HUDEP-2 (cell line): ENCODE data around the gene WTAP.
A peak's percentile ranks its signal among the peaks of the same experiment; 100 is the strongest.
"Not testable (repeated sequence)": the region's sequence is repeated elsewhere in the genome, so short reads cannot be mapped to it uniquely, and the experiment has no call there.

Source experiments
- DNase-seq, 76 experiments: peaks; one replicate each; lab custom pipeline; 2025; ENCODE audit not compliant: unreplicated experiment in 76 of 76; lab: John Stamatoyannopoulos, UW

WTAP gene

DNA sequence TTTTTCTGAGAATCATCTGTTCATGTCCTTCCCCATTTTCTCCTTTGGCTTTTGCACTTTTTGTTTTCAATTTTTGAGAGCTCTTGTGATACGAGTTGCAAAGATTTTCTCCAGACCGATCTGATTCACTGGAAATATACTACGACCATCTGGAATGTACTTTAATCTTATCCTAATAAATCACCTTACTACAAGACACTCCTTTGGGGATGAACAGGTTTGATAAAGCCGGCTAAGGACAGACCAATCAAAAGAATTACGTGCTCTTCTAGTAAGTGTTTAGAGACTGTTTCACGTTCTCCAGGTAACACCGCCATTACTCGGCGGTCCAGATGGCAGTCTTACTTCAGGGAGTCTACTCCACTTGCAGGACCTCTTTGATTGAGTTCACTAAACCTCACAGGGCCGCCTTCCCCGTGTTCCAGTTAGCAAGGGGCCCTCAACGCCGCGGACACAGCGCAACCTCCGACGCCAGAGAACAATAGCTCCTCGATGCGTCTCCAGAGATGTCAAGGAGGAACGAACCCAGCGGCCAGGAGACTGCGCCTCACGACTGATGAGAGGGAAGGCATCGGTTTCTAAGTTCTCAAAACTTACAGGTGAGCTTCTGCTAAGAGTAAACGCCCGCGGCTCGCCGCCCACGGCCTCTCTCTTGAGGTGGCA is 920 bp upstream of the WTAP start:
- peak in 10 of 76 experiments; percentile 42 to 73 (median 60) for DNase-seq

DNA sequence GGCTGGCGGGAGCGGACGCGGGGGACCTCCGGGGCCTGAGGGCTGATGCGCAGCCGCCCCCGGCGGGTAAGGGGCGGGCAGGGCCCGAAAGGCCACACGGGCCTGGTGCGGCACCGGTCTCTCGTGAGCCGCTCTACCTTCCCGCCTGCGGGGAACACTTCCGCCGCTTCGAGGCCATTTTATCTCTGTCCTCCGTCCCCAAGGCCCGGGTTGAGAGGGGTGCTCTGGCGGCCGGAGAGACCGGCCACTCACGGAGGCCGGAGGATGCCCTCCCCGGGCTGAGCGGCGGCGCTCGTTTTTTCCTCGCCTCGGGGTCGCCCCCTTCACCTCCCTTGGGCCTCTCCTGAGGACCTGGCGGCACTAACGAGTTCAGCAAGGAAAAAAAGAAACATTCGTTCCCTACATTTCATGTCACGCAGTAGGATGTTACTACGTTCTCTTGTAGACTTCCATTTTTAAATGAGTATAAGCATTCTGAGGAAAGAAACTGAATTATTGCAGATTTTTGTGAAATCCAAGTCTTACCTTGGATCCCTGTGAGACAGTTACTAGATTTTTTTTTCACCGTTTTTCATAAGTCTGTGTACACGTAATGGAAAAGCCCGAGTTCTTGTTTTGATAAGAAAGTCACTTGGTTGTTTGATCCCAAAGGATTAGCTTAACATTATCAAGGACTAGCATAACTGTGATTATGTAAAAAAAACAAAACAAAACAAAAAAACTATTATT is 575 bp downstream of the WTAP start:
- peak in 22 of 76 experiments; percentile 20 to 80 (median 54) for DNase-seq

DNA sequence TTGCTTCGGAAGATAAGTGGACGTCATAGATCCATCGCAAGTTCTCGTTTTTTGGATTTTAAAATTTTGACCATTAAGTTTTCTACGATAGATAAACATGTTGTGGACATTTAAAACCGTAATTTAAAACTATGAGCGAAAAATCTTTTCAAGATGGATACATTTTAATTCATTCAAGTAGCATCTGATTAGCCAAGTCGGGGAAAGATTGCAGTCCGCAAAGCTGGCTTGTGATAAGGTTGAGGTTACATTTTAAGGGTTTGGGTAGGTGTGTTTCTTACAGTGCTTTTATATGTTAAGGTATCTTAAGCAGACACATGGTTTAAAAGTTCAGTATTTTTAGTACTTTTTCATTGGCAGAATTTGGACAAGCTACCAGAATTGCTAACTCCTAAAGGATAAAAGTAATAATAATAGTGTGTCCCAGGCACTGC is 1.2 kb downstream of the WTAP start:
- peak in 15 of 76 experiments; percentile 6 to 45 (median 20) for DNase-seq

DNA sequence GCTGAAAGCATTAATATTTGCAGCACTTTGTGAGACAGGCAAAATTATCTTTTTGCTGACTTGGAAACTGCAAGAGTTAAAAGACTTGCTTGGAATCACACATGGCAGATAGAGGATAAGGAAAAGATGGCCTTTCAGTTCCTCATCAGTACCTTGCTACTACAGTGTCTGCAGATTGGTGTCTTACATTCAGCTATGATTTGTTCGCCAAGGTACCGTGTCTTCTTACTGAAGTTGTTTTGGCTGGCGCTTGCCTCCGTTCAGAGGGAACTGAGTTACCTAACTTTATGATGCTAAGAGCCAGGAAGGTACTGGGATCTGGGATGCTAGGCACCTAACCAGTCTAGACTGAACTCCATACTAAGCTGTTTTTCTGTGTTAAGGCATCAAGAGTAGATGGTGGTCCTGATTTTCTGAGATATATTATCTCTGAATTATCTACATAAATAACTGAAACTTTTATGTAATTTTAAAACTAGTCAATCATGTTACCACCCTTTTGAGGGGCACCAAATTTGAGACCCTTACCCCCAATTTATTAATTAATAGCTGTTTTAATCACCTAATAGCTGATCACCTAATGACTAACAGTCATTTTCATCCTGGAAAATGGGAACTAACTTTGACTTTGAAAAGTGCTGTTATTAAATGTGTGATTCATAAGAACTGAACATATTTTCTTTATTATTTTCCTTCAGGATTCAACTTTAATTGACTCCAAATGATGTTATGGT is 2.5 kb downstream of the WTAP start:
- no peak for DNase-seq

DNA sequence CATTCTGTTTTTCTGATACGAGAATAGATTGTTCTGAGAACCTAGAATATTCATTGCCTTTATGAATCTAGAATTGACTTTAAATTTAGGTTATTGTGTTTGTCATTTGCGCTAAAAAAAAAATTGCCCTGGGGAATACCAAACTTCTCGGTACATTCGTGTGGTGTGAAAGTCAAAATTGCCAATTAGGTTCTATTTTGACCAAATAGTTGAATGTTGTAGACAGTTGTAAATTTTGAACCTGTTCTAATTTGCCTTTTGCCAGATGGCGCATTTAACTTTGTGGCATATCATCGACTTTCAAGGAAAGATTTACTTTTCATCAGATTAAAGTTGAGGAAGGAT is 3.0 kb downstream of the WTAP start:
- no peak for DNase-seq

DNA sequence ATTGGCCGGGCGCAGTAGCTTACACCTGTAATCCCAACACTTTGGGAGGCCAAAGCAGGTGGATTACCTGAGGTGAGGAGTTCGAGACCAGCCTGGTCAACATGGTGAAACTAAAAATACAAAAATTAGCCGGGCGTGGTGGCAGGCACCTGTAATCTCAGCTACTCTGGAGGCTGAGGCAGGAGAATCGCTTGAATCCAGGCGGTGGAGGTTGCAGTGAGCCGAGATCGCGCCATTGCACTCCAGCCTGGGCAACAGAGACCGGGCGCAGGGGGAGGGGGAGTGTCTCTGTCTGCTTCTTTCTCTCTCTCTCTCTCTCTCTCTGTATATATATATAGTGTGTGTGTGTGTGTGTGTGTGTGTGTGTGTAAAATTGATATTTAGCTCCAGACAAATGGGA is 5.2 kb downstream of the WTAP start:
- DNase-seq, result not testable (repeated sequence)

DNA sequence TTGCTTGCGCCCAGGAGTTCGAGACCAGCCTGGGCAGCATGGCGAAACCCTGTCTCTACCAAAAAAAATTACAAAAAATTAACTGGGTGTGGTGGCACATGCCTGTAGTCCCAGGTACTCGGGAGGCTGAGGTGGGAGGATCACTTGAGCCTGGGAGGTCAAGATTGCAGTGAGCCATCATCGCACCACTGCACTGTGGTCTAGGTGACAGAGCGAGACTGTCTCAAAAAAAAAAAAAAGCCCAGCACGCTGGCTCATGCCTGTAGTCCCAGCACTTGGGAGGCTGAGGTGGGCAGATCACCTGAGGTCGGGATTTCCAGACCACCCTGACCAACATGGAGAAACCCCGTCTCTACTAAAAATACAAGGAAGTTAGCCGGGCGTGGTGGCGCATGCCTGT is 6.1 kb downstream of the WTAP start:
- not testable (repeated sequence) for DNase-seq

DNA sequence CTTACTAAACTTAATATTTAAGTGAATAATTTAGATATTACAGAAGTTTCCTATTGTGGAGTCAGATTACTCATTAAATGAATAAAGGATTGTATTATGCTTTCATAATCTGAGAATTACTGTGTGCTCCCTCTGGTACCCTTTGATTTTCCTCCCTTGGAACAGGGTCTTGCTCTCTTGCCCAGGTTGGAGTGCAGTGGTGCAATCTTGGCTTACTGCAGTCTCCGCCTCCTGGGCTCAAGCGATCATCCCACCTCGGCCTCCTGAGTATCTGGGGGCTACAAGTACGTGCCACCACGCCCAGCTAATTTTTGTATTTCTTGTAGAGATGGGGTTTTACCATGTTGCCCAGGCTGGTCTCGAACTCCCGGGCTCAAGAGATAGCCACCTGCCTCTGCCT is 9.6 kb downstream of the WTAP start:
- no peak for DNase-seq

DNA sequence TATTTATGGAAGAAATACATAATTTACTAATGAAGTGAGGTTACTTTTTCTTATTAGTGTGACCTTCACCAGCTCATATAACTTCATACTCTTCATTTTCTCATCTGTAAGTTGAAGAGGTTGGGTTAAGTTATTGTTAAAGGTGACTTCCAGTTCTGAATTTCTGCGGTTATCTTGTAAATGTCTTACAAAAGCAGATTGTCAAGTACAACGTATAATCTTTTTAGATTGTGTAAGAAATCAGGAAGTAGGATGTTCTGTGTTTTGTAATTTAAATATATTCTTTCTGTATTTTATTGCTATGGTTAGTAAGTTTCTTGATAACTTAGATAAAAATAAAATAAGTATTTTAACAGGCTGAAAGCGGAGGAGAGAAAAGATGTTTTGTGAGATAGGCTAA is 12.0 kb downstream of the WTAP start:
- no peak for DNase-seq

DNA sequence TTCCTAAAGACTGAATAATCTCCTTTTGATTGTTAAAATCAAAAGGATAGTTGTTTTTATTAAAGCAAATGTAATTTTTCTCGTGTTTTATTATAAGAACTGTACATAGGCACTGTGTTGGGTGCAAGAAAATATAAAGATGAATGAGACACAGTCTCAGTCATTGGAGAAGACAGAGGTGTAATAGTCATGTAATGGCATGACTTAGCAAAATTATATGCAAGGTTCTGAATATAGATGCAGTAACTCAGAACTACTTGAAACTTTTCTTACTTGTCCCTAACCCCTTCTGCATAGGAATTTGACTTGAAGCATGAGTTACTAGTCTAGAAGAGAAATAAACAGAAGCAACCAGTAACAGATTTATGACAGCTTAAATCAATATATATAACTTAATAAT is 14.9 kb downstream of the WTAP start:
- DNase-seq, result no peak

DNA sequence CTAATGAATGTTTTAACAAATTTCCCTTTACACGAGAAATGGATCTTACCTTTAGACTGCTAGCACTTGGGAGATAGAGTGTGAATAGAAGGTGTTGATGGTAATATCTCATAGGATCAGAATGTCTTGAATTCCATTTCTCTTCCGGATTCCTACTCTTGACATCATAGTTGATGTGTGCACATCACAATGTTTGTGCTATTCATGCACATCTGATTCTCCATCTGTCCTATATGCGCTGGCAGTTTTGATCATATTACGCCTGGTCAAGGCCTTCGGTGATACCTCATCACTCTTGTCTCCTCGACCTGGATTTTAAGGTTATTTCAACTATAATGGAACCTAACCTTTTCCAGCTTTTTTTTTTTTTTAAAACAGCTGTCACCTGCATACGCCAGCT is 17.8 kb downstream of the WTAP start:
- no peak for DNase-seq

DNA sequence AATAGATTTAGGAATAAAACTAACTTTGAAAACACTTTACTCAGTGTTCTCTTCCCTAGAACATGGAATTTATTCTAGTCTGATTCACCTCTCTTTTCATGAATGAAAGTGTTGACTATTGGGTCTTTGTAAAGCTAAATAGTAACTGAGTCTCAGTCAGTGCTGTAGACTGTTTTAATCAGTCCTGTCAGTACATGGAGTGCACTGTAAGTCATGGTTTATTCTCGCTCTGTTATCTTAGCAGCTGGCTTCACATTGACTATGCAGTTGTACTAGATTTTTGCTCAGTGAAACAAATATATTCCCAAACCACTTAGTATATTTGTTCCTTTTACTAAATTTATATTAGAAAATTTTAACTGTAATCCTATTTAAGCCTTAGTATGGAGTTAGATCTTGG is 19.5 kb downstream of the WTAP start:
- DNase-seq, result no peak

DNA sequence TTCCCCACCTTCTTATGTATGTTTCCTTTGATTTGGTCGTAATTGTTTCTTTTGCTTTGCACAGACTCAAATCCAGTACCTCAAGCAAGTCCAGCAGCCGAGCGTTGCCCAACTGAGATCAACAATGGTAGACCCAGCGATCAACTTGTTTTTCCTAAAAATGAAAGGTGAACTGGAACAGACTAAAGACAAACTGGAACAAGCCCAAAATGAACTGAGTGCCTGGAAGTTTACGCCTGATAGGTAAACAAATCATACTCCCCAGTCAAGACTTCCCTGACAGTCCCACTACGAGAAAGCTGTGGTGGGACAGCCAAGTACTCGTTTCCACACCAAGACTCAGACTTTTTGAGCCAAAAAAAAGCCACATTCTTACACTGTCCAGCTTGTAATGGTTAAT is 20.8 kb downstream of the WTAP start:
- DNase-seq, result not testable (repeated sequence)

DNA sequence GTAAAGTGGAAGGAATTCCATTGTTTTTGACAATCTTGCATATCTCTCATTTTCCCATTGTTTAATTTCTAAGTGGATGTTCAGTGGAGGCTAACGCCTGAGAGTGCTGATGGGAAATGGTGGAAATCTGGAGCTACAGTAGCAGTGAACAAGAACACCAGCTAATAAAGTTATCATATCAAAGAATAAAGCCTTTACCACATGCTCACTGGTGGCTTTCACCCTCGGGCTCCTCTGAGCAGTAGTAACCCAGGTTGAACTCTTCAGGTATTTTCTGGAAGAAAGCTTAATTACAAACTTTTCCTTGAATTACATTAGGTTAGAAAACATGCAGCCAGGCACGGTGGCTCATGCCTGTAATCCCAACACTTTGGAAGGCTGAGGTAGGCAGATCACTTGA is 24.1 kb downstream of the WTAP start:
- no peak for DNase-seq

DNA sequence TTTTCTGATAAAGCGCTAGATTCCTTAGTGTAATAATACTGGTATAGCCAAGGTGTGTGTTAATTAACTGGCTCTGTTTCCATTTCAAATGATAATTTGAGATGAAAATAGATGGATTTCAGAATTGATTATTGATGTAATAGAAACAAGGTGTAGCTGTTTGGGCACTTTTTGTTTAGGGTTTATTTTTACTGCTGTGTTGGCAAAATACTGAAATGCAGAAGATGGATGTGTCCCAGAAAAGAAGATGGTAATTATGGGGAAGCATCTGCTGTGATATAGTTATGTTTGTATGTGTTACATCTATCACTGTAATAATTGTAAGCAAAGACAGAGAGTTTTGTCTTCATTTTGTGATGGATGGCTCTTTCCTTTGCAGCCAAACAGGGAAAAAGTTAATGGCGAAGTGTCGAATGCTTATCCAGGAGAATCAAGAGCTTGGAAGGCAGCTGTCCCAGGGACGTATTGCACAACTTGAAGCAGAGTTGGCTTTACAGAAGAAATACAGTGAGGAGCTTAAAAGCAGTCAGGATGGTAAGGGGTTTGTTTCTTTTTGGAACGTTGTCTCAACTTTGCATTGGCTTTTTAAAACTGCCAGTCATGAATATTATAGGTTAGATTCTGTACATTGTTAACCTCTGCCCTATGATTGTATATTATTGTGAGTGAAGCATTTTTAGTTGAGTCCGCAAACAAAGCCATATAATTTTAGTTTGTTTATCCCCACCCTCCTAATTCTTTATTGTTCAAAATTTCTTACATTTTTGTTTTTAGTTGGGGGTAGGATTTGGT is 26.0 kb downstream of the WTAP start:
- no peak for DNase-seq

DNA sequence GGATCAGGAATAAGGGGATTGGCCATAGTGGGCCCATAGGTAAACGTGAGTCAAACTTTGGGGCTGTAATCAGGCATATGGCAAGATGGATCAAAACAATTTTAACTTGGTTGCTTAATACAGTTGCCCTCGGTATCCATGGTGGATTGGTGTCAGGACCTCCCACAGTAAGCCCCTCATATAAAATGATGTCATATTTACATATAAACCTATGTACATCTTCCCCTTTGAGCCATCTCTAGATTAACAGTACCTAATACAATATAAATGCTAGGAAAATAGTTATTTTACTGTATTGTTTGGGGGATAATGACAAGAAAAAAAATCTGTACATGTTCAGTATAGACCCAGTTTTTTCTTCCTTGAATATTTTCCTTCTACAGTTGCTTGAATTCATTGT is 27.1 kb downstream of the WTAP start:
- DNase-seq, result no peak

DNA sequence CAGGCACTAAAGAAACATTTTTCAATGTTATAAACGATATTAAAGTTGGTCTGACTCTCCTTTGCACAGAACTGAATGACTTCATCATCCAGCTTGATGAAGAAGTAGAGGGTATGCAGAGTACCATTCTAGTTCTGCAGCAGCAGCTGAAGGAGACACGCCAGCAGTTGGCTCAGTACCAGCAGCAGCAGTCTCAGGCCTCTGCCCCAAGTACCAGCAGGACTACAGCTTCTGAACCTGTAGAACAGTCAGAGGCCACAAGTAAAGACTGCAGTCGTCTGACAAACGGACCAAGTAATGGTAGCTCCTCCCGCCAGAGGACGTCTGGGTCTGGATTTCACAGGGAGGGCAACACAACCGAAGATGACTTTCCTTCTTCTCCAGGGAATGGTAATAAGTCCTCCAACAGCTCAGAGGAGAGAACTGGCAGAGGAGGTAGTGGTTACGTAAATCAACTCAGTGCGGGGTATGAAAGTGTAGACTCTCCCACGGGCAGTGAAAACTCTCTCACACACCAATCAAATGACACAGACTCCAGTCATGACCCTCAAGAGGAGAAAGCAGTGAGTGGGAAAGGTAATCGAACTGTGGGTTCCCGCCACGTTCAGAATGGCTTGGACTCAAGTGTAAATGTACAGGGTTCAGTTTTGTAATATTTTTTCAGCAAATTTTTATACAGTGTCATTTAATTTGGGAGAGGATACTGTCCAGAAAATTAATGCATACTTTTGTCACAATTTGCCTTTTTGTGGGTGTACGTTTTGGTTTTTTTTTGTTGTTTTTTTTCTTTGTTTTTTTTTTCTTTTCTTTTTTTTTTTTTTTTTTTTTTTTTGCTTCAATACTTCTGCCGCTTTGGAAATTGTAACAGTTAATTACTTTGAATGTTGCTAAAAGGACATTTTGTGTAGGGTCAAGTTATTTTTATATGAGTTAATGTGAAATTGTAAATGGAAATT is 27.9 kb downstream of the WTAP start:
- DNase-seq, result no peak

DNA sequence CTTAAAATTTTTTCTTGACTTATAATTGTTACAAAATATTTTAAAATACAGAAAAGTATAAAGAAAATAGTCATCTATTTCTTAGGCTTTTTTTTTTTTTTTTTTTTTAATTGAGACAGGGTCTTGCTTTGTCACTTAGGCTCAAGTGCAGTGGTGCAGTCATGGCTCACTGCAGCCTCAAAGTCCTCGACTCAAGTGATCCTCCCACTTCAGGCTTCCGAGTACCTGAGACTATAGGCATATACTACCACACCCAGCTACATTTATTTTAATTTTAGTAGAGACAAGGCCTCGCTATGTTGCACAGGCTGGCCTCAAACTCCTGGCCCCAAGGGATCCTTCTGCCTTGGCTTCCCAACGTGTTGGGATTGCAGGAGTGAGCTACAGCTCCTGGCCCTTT is 29.2 kb downstream of the WTAP start:
- no peak for DNase-seq

DNA sequence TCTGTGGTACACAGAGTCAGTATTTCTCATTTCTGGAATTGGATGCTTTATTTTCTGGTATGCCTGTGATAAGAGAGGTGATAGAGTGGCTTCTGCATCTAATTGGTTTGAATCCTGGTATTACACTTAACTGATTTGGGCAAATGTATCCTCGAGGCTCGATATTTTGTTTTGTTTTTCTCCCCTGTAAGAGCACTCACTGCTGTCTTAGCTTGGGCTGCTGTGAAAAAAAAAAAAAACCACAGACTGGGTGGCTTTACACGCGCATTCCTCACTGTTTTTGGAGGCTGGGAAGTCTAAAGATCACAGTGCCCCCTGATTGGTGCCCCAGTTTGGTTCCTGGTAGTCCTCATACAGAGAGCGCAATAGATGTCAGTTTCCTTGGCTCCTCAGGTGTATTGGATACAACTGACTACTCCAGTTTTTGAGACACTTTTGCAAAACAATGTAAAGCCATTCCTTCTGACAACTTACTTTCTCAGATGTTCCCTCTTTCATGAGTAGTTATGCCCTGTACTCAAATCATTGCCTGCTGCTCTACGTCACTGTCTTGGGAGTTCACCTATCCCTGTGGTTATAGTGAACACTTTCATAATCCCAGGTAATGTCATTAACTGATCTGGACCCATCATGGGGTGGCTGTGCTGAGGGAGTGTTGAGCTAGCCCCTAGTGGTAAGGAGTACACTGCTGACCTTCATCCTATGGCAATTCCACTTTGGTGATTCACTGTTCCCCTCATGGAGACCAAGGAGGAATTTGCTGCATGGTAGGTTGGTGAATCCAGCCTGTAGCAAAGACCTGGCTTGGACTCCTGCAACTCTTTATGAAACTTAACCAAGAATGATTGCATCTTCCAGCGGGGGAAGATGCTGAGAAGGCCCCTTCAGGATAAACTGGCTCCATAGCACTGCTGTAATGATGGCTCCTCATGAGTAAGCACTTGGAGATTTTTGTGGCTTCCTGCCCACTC is 31.0 kb downstream of the WTAP start:
- DNase-seq, result no peak
